ENCODE measurements around the gene UMODL1.

- TF ChIP-seq EZH2phosphoT487 (IDR thresholded peaks at IDR 0.05; ENCODE audit: borderline replicate concordance, low read depth, low read length): no peak
- TF ChIP-seq, protein P1, sequence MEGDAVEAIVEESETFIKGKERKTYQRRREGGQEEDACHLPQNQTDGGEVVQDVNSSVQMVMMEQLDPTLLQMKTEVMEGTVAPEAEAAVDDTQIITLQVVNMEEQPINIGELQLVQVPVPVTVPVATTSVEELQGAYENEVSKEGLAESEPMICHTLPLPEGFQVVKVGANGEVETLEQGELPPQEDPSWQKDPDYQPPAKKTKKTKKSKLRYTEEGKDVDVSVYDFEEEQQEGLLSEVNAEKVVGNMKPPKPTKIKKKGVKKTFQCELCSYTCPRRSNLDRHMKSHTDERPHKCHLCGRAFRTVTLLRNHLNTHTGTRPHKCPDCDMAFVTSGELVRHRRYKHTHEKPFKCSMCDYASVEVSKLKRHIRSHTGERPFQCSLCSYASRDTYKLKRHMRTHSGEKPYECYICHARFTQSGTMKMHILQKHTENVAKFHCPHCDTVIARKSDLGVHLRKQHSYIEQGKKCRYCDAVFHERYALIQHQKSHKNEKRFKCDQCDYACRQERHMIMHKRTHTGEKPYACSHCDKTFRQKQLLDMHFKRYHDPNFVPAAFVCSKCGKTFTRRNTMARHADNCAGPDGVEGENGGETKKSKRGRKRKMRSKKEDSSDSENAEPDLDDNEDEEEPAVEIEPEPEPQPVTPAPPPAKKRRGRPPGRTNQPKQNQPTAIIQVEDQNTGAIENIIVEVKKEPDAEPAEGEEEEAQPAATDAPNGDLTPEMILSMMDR (conservative IDR thresholded peaks at IDR 0.05; ENCODE audit: low read length): no peak
Measured at GRCh38 chr21:42142627-42143026, 71.5 kb downstream of the UMODL1 start.

All from OCI-LY7 (cell line).